NCI-H460 (cell line): ENCODE measurements around the gene KLF12. TPM values are rescaled to one million over a fixed set of nuclear protein-coding genes. Genes with fewer than 3 reads are reported as not detected.

Experiments
- DNase-seq: peaks from one replicate; pipeline ENCODE4 v3.0.0-alpha.2; 2016; ENCODE audit warnings: low read depth; ENCODE audit errors: extremely low read depth
- polyA plus RNA-seq: library from polyadenylated mRNA; depleted of rRNA; stranded (reverse); fragments of >200 nt; gene quantifications from 2 replicates; pipeline ENCODE4 v1.2.3, GENCODE V29; 2014; cell fraction: nucleus; rRNA removed
- total RNA-seq: library from RNA; depleted of rRNA; stranded (reverse); fragments of >200 nt; shearing (Covaris generic); gene quantifications from 2 replicates; pipeline ENCODE4 v1.2.3, GENCODE V29; 2014; rRNA removed

KLF12 gene
- 1.4 and 1.5 TPM in 2 replicates for total RNA-seq
- polyA plus RNA-seq = 0.69 and 0.89 TPM in 2 replicates

DNA sequence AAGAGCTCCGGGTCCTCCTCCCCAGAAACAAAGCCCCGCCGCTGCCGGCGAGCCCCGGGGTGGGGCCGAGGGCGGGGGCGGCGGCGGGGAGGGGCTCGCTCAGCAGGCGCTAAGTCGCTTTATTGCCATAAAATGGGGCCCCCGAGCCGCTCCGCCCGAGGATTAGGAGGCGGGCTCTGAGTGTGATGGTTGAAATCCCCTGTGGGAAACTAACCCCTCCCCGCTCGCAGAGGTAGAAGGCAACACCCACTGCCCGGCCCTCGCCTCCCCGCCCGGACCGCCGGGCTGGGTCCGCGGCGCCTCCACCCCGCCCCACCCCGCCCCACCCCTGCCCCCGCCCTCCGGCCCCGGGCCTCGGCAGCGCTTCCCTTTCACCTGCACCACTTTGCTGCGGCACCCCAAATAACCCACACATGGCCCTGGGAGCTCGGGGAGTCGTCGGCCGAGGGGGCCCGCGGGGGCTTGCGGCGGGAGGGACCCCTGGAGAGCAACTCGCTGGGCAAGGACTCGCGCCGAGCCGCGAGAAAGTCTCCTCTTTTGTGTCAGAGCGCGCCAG is at the start of gene KLF12:
Gene KLF12 (minus strand): TSS at position 184 of the 556 bp plus-strand sequence.
- peak; percentile 33 for DNase-seq

DNA sequence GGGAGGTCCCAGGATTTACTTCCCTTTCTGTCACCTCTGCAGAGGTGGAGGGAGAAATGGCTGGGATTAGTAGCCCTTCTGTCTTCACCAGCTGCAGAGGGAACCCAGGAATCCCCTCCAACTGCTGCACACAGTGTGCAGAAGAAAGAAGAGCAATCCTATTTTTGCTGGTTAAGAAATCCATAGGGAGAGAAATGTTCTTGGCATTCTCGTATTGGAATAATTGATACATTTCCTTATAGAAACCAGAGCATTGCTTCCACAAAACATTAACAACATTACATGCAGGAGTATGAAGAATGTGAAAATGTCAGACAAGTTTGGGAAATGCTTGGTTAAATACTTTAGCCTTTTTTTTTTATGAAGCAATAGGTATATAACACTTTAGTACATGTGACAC is 48.3 kb upstream of the KLF12 start:
- no peak for DNase-seq

DNA sequence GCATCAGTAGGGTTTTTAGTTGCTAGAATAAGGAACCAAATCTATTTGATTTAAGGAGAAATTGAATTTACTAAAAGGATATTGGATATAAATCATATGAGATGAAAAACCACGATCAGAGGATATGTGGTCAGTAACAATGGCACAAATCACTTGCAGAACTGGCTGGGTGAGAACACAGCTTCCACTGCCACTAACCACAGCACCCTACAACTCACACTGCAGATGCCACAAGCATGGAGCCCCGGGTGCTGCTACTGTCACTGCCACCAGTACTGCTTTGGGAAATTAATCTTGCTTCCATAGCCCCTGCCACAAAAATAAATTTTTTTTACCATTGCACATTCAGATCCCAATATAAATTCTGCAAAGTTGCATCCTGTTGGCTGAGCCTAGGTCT is 40.6 kb upstream of the KLF12 start:
- DNase-seq = no peak

- DNase-seq = no peak
Measured at GRCh38 chr13:74173822-74174221, 39.6 kb upstream of the KLF12 start.

GRCh38 chr13:74171641-74172040 is 37.4 kb upstream of the KLF12 start:
- DNase-seq = no peak

GRCh38 chr13:74169676-74170075 is 35.5 kb upstream of the KLF12 start:
- no peak for DNase-seq

DNA sequence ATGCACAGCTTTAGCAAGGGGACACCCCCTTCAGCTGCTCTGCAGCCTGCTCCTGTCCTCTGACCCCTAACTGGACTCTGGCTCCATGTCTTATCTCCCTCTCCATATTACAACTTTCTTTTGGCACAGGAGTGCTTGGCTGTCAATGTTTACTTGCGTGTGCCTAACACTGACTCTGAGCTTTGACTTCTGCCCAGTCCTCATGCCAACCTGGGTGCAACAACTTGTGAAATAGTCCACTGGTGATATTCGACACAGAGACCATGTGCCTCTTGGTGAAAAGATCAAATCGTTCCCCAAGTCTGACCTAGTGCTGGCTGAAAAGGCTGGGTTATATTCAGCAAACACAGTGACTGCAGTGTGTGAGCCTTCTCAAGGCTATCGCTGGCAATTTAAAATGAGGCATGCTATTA is 34.1 kb upstream of the KLF12 start:
- DNase-seq = no peak

DNA sequence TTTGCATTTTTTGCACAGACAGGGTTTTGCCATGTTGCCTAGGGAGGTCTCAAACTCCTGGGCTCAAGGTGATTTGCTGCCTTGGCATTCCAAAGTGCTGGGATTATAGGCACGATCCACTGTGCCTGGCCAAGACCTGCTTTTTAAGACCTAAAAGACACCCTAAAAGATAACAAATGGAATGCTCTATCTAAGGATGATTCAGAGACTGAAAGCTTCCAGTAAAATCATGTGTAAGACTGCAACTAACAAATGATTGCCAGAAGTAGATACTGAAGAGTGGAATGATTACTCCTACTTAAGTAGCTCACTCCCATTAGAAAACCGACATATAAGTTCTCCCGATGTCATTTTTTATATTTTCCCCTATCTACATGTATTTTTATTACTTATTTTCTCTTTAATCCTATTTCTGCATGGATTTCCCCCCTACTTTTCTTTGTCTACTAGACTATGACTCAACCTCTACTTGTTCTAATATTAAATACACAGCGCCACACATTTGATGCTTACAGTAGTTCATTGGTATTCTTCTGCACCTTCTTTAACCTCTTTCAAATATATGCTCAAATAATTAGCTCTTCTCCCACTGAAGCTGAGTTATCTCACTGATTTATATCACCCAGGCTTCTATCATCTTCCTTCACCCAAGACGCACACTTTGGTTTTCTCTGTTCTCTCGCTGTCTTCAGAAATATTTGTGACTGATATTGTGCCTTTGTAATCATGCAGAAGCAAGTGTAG is 32.2 kb upstream of the KLF12 start:
- no peak for DNase-seq

GRCh38 chr13:74162782-74163181 is 28.6 kb upstream of the KLF12 start:
- no peak for DNase-seq

GRCh38 chr13:74162135-74162534 is 27.9 kb upstream of the KLF12 start:
- no peak for DNase-seq

DNA sequence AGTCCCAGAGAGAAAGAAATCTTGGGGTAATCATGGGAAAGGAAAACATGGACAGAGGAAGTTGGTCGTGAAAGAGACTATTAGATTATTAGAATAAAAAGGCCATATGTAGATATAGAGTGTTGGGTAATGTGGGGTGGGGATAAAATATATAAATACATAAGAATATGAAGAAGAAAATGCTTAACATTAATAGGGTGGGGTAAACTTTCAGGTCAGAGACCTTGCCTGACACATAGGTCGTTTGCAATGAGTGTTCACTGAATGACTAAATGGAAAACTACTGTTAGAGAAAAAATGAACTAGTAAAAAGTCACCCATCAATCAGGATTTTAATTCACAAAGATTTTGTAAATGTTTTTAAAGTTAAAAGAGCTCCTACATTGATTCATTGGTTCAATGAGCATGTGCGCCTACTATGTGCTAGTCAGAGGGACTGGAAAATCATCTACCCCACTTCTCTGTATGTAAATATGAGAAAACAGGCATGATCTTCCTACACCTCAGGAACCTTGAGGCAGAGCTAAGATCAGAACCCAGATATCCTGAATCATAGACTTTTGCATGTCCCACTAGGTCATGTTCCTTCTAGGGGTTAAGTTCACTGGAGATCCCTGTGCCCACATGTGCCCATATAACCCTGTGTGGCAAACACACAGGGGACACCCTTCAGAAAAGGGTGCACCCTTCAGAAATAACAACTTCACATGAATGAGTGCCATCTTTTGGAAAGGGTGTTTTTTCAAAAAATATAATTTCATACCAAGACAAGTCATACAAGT is 24.6 kb upstream of the KLF12 start:
- no peak for DNase-seq

DNA sequence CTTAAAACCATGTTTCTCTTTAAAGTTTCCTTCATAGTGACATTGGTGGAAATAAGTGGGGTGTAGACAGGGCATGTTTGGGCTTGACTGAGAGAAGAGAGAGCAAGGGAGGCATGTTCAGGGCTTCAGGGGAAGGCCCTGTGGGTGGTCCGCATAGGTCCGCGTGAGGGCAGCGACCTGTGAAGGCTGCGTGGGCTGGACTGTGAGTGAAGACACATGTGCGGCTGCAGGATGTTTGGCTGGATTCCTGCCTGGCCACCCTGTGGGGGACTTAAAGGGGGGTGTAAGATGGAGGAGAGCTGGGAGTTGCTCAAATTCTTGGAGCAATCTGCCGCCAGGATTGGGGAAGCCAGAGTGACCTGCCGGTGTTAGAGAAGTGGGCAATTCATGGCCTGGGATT is 23.8 kb upstream of the KLF12 start:
- DNase-seq = no peak

- no peak for DNase-seq
Measured at GRCh38 chr13:74154981-74155380, 20.8 kb upstream of the KLF12 start.

- DNase-seq = no peak
Measured at GRCh38 chr13:74153316-74153715, 19.1 kb upstream of the KLF12 start.

GRCh38 chr13:74151859-74152258 is 17.7 kb upstream of the KLF12 start:
- no peak for DNase-seq

- DNase-seq = no peak
Measured at GRCh38 chr13:74148352-74148751, 14.1 kb upstream of the KLF12 start.

- no peak for DNase-seq
Measured at GRCh38 chr13:74145249-74145975, 11.2 kb upstream of the KLF12 start.

GRCh38 chr13:74144269-74144668 is 10.1 kb upstream of the KLF12 start:
- no peak for DNase-seq

DNA sequence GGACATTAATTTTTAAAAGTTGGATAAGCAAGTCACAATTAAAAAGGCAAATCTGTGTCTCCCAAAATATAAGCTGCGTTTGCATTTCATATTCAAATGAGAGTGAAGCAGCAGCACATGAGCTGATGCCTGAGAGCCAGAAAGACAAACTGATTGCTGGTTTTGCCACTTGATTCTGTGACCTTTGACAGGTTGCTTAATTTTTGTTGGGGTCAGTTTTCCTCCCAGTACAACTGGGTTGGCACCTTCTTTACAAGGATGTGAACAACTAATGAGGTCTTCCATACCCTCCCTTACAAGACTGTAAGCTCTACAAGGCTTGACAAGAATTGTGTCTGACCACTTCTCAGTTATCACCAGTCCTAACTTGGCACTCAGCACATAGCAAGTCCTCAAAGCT is 8.1 kb upstream of the KLF12 start:
- DNase-seq = no peak

DNA sequence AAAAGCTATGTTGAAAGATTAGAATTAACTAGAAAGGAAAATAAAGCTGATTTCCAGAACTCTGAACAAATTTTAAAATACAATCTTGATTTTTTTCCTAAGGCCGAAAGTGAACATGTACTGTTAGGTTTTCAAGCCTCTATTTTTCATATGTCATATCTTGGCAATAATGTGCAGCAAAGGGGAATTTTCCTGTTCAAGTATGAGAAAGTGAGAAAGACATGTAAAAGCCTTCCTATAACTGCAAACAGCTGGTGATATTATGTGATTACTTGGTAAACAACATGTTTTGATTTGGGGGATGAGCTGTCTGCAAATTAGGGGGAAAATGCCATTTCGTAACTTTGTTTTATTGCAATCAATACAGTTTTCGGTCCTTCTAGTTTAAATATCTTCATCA is 4.0 kb upstream of the KLF12 start:
- no peak for DNase-seq

DNA sequence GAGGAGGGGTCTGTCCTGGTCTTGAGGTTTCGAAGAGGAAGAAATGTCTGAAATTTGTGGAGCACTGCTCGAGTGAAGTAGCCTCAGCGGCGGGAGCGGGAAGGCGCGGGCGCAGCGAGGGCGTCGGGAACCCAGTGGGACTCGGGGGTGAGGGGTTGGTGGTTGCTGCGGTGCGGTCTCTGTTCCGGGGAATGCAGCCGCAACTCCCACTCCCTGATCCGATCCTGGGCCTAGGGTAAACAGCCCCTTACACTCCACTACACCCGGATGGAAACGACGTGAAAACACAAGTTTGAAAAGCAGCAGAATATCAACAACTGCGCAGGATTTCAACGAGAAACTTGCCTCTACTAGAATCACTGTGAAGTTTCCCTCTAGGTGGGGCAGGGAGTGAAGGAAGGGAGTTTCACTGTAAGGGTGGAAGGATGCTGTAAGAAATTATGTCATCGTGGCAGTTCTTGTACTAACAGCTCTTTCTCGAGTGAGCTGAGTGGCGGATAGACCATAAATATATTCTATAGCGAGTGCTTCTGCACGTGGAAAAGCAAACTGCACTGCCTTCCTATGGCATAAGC is 2.0 kb upstream of the KLF12 start:
- no peak for DNase-seq
